GM18520 (cell line): ENCODE measurements around the gene KIF3B.
"Not testable (repeated sequence)": the region's sequence is repeated elsewhere in the genome, so short reads cannot be mapped to it uniquely, and the experiment has no call there.

Source experiments
- ATAC-seq: cut with Tn5 transposase; IDR thresholded peaks from one replicate; pipeline ENCODE4 v1.9.1; 2021; ENCODE audit not compliant: unreplicated experiment

KIF3B gene

DNA sequence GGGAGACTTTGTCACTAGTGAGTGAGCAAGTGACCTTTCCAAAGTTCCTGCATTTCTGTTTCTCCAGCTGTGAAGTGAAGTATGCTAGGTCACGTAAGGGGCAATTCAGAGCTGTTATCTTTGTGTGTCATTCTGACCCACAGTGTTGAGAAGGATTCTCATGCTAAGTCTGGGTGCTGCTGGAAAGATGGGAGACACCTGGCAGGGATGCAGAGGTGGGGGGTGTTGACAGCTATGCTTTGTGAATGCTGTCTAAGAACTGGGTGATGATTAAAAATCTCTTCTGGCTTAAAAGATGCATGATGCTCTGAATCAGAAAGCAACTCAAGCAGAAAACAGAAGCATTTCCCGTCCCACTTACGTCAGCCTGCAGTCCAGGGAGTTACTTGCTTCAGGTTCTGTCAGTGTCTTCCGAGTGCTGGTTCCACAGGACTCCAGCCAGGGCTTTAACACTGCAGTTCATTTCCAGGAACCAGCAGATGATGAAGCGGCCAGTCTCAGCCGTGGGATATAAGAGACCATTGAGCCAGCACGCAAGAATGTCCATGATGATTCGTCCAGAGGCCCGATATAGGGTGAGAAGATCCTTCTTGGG is 49.7 kb downstream of the KIF3B start:
- ATAC-seq, result no peak

DNA sequence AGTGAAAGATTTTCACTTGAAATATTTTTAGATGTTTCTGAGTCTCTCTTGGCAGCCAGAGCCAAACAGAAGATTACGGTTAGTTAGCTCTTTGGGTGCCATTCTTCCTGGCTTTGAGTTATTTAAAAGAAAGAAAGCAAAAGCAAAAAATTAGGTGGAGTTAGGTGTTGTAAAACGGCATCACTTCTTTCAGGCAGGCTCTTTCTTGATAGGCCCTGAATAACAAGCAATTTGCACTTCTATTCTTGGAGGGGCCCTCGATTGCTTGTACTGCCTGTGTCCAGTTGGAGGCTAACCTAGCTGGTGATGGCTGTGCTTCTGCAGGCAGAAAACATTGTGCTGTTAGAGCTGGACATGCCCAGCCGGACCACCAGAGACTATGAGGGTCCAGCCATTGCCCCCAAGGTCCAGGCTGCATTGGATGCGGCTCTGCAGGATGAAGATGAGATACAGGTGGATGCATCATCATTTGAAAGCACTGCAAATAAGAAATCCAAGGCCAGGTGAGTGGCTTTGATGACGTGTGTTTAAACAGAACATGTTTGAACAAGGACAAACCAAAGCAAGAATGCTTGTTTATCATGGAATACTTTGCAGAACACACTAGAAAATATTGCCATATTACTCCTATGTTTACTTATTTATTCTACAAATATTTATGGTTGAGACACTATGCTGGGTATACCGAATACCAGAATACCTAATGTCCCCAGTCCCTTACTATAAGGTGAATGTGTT is 52.5 kb downstream of the KIF3B start:
- ATAC-seq, result no peak

DNA sequence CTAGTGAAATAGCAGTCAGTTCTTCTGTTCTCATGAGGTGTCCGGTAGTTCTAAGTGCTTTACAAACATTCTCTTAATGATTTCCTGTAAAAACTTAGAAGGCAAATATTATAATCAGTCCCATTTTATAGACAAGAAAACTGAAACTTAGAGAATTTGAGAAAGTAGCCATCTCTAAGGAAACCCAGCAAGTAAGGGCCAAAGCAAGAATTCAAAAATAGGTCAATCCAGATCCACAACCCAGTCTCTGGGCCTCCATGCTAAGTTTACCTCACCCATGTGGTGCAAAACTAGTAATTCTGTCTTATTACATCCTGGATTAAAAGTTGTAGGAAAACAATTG is 53.1 kb downstream of the KIF3B start:
- ATAC-seq, result no peak

DNA sequence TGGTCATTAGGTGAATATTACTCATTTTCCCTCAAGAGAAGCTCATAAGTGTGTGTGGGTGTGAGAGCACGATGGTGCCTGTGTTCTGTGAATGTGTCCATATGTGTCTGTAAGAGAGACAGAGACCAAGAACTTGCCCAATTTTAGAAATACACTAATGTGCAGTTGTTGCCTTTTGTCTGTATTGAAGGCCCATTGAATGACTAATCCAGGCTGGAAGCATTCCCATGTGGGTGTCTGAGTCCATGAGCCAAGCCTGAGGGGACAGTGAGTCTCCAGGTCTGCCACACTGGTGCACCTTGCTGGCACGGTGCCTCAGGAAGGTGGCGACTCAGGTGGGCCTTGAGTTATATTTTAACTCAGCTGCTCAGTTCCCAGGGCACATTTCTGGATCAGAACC is 55.2 kb downstream of the KIF3B start:
- ATAC-seq, result peak; percentile 14

DNA sequence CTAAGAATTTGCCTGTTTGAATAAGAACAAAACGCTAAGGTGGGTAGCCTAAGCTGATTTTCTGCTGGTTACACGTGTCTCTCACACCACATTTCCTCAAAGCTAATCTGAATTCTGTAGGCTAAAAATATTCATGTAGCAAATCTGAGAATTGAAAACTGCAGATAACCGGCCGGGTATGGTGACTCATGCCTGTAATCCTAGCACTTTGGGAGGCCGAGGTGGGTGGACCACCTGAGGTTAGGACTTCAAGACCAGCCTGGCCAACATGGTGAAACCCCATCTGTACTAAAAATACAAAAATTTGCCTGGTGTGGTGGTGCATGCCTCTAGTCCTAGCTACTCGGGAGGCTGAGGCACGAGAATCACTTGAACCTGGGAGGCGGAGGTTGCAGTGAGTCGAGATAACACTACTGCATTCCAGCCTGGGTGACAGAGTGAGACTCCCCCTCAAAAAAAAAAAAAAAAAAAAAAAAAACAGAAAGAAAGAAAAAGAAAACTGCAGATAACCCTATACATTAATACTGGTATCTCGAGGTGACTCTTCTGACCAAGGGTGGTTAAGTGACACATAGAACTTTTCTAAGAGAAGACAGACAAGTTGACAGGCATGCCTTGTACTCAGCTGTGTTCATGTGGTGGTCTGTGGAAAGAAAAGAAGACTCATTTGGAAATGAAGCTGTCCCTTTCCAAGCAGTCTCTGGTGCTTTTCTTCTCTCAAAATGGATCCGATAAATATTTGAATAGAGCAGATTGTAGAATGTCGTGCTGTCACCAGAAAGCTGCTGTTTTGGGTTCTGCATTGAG is 55.9 kb downstream of the KIF3B start:
- ATAC-seq, result peak; percentile 46

DNA sequence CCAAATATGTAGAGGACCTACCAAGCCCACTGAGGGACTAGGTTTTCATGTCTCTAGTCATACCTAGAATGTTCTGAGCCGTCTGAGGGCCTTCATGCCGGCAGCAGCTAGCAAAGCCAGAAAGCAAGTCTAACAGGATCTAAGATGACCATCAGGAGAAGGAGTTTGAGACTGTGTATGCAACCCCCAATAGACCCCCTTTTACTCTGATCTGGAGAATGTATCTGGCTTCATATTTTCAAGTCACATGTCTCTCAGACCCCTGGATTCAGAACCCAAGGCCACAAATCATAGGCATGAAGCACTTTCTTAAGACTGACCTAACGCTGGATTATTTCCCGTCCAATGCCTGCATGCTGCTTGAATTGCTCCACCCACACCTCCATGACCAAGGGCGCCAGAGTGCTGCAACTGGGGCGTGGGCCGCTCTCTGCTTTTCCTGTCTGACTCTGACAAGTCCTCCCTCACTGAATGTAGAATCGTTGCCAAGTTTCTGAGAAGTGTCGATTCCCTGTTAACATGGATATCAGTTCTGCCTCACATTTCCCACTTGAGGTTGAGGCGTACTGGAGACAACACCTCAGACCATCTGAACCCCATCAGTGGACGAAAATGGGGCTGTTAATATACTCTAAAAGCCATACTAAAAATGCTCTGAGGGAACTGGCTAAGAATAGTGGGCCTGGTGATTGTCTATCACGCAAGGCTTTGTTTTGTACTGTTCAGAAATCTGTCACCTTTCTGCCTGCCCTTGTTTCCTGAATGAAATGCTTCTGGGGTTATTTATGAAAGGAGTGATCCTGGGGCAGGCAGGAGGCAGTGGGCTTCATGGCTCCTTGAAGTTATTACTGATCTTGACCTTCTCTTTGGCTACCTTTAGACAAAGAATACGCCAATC is 56.8 kb downstream of the KIF3B start:
- ATAC-seq, result no peak

DNA sequence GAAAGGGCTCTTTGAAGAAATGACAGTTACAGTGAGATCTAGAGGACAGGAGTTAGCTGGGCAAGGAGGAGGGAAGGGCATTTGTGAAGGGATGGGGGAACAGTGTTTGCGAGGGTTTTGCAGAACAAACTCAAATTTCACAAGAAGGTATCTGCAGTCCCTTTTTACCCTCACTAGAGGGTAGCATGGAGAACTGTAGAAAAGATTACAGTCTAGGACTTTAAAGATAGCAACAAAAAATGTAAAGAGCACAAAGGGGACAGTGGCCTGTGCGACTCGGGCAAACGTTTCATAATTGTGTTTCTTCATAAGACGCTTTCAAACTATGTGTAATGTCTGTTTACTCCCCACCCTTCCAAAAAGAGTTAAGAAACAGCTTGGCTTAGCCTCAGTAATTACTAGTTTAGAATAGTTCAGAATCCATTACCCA is 59.5 kb downstream of the KIF3B start:
- no peak for ATAC-seq

DNA sequence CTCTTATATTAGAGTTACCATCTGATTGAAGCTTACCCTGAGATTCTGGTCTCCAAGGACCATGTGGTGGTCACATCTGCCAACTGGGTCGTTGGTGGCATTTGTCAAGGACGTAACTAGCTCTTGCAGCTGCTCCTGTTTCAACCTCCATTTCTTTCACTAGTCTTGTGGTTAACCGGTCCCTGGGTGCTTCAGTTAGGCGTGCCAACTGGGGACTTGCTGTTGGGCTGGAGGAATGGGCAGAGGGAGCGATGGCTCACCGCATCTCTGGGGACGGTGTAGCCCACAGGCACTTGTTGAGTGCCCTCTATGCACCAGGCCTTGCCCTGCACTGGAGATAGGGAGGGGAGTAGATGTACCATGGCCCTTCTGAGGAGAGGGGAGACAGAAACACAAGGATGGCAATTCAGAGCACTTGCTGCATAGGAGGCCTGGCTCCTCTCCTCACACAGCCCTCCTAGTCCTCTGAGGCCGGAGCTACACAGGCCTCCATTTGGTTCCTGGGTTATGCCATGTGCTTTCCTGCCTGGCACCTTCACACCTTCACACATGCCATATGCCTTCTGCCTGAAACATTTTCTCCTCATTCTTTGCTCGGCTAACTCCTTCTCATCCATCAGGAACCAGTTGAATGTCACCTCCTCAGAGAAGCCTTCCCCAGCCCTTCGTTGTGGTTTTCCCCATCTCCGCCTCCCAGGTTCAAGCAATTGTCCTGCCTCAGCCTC is 60.6 kb downstream of the KIF3B start:
- ATAC-seq, result no peak

DNA sequence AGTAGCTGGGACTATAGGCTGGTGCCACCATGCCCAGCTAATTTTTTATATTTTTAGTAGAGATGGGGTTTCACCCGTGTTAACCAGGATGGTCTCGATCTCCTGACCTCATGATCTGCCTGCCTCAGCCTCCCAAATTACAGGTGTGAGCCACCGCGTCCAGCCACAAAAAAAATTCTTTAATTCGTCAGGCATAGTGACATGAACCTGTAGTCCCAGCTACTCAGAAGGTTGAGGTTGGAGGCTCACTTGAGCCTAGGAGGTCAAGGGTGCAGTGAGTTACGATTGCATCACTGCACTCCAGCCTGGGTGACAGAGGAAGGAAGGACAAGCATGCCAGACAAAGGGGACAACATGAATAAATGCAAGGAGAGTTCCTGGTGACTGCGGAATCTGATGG is 61.2 kb downstream of the KIF3B start:
- no peak for ATAC-seq

DNA sequence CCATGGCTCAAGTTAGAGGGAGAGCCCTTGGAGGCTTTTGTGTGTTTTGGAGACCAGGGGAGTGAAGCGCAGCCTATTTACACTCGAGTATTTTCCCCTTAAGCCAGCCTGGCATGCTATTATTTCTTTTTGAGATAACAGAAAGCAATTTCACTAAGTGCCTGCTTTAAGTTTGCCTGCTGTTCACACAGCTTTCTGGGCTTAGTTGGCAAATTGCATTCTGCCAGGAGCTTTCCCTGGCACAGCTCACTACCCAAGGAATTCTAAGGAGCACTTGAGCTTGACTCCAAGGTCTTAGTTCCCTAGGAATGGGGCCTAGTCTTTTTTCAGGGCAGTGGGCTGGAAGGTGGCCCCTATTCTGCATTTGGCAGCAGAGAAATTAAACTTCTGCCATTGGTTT is 61.7 kb downstream of the KIF3B start:
- no peak for ATAC-seq

DNA sequence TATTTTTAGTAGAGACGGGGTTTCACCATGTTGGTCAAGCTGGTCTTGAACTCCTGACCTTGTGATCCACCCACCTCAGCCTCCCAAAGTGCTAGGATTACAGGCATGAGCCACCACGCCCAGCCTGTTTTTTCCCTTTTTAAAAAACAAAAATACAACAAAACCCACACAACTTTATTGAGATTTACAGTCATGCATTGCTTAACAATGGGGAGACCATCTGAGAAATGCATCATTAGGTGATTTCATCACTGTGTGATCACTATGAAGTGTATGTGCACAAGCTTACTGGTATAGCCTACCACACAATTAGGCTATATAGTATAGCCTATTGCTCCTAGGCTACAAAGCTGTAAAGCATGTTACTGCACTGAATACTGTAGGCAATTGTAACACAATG is 63.6 kb downstream of the KIF3B start:
- ATAC-seq, result not testable (repeated sequence)

DNA sequence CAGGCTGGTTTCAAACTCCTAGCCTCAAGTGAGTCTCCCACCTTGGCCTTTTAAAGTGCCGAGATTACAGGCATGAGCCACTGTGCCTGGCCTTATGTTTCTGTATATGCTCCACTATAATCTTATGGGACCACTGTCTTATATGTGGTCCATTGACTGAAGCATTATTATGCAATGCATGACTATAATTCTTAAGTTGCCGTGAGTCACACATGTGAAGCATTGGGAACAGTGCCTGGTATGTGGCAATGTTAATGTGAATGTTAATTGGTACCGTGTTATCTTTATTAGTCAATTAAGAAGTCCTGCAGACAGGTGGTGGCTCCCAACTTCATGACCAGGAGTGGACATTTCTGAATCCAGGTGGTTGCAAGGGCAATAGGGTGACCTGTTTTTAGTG is 66.0 kb downstream of the KIF3B start:
- no peak for ATAC-seq

DNA sequence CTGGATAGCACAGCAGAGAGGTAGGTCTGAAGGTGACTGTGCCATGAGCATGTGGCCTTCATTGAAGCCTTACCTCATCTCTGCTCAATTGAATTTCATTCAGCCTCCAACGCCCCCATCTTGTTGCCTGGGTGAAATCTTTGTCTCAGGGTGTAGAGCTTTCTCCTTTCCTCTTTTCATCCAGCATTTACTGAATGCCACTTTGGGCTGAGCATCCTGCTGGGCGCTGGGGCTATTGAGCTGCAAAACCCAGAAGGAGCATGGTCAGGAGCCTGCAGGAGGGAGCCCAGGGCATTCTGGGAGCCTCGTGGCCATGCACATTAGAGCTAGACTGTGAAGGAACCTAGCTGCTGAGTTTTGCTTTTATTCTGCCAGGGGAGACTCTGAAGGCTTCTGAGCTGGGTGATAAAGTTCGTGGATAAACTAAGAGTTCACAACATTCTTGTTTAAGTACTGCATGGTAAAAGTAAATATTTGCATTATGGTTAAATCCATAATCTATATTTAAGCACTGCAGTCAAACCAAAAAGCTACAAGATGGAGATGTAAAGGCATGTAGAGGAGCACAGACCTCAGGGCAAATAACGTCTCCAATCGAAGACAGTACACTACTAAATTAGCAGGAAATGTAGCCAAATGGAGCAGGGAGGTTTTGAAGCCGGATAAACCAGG is 67.5 kb downstream of the KIF3B start:
- no peak for ATAC-seq

DNA sequence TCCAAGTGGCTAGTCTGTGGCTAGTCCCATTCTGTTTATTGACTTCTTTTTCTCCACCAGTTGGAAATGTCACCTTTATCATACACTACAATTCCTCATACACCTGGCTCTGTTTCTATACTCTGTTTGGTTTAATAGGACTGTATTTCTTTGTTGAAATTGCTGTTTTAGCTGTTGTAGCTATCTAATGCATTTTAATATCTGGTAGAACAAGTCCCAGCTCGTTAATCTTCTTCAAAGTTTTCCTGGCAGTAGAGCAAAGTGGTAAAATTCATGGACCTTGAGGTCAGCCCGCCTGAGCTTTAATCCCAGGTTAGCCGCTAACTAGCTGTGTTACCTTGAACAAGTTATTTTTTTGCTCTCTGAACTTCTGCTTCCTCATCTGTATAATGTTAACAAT is 70.8 kb downstream of the KIF3B start:
- ATAC-seq, result no peak

DNA sequence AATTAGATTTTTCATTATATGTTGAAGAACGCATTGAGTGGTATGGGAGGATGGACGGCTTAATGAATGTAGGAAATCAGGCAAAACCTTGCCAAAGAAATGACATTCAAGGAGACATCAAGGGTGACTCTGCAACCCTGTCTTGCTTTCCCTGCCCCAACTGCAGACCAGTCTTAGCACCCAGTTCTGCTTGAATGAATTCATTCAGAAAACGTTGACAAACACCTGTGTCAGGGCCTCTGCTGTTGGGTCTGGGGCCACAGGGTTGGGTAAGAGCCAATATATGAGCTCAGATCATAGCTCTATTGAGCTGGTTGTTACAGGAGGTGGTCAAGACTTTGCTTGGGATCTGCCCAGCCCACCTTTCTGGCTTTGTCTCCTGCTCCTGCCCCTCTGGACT is 73.0 kb downstream of the KIF3B start:
- ATAC-seq, result no peak

DNA sequence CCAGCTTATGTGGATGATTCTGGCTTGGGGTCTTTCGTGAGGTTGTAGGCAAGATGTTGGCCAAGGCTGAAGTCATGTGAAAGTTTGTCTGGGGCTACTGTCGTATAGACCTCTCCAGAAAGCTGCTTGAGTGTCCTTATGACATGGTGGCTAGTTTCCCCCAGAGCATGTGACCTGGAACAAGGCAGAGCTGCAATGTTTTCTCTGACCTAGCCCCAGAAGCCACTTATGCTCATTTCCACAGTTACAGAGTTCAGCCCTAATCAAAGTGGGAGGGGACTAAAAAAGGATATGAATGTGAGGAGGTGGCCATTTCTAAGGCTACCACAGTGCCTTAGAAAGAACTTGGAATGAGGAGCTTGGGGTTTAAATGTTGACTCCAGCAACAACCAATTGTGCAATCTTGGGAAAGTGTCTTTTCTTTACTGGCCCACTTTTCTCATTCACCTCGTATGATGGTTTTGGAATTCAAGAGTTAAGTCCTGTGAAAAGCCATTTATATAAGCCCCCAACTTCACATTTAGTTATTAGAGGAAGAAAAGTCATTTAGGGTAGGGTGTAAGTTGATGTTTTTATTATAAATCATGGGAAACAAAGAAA is 74.8 kb downstream of the KIF3B start:
- no peak for ATAC-seq

DNA sequence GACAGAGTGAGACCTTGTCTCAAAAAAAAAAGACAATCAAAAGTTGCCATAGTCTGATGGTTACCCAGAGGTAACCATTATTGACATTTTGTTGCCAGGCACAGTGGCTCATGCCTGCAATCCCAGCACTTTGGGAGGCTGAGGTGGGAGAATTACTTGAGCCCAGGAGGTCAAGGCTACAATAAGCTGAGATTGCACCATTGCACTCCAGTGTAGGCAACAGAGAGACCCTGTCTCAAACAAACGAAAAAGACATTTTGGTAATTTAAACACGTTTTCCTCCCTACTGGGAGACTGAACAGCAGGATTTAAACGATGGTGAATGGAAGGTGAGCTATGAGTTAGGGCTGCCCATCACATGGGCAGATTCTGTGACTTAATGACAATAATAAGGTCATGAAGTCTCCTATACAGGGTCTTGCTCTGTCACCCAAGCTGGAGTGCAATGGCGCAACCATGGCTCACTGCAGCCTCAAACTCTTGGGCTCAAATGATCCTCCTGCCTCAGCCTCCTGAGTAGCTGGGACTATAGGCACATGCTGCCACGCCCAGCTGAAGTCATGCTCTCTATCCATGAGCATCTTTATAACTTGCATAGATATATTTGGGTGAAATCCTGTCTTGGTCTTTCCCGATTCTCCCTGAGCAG is 76.5 kb downstream of the KIF3B start:
- no peak for ATAC-seq

DNA sequence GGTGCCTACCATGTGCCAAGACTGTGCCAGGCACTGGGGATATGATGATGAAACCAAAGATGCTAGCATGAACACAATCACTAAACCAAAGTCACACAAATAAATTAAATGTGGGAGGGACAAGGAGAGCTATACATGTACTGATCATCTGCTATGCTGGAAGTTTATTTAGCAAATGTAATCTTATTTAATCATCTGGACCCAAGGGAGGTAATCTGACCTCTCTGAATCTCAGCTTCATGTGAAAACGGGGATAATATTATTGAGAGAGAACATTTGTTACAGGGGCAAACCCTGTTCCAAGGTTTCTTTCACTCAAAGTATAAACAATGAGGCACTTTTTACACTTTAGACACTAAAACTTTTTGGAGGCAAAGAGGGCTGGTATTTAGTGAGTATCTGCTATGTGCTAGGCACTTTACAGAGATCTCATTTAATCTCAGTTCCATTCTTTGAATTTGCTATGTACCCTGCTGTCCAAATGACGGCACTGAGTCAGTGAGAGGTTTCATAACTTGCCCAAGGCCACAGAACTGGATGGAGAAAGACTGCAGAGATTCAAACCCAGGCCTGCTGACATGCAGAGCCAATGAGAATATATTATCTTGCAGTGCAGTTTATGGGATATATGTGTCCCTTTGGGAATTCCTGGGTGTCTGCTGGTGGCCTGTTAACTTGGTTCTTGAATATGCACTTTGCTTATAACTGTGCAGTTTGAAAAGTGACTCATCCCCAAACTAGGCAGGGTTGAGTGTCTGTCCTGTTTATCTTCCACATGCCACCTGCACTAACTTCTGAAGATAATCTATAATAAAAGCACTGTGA is 77.4 kb downstream of the KIF3B start:
- ATAC-seq, result peak; percentile 15
